H4 (cell line): ENCODE measurements around the gene SARS2. TPM values are rescaled to one million over a fixed set of nuclear protein-coding genes. Genes with fewer than 3 reads are reported as not detected.

Experiments used
- total RNA-seq: library from RNA; depleted of rRNA; stranded (reverse); fragments of >200 nt; shearing (Covaris generic); gene quantifications from 2 replicates; pipeline ENCODE4 v1.2.3, GENCODE V29; 2014; rRNA removed

The SARS2 gene
- total RNA-seq, 1 experiment from 2014 or later, result 41.8 TPM

Other genes with a start within 250 kb of the SARS2 start
- gene CAPN12, start 186.3 kb downstream of the SARS2 start, total RNA-seq, result not detected in 2 replicates
- not detected in 2 replicates for gene LGALS7, start 157.2 kb downstream of the SARS2 start, total RNA-seq
- gene LGALS7B, start 141.6 kb downstream of the SARS2 start, total RNA-seq, result not detected in 2 replicates
- 0.54 and 1.3 TPM in 2 replicates for gene LGALS4, start 117.8 kb downstream of the SARS2 start, total RNA-seq
- gene ECH1, start 99.0 kb downstream of the SARS2 start, total RNA-seq, result 73.8 and 108 TPM in 2 replicates
- 249 and 281 TPM in 2 replicates for gene HNRNPL, start 80.8 kb downstream of the SARS2 start, total RNA-seq
- 0.23 and 1.2 TPM in 2 replicates for gene RINL, start 52.5 kb downstream of the SARS2 start, total RNA-seq
- 64.6 and 74.6 TPM in 2 replicates for gene SIRT2, start 31.1 kb downstream of the SARS2 start, total RNA-seq
- 19.2 and 19.6 TPM in 2 replicates for gene NFKBIB, start 30.8 kb downstream of the SARS2 start, total RNA-seq
- gene CCER2, start 18.6 kb downstream of the SARS2 start, total RNA-seq, result not detected in 2 replicates
- gene MRPS12, start 181 bp upstream of the SARS2 start, total RNA-seq, result 117 and 120 TPM in 2 replicates
- gene FBXO17, start 45.0 kb upstream of the SARS2 start, total RNA-seq, result 35.6 and 46.6 TPM in 2 replicates
- gene FBXO27, start 101.8 kb upstream of the SARS2 start, total RNA-seq, result 2.2 and 4.5 TPM in 2 replicates
- not detected in 2 replicates for gene ACP7, start 153.6 kb upstream of the SARS2 start, total RNA-seq
- 10.6 and 13.2 TPM in 2 replicates for gene PAK4, start 195.0 kb upstream of the SARS2 start, total RNA-seq